Fibroblast of lung (primary cell): ENCODE results near the gene SUSD1.

Experiments
- EZH2 ChIP-seq: IDR thresholded peaks from 2 replicates; pipeline ENCODE4 v1.5.1; 2012; ENCODE audit warnings: low read length, control low read depth, mild to moderate bottlenecking; ENCODE audit errors: missing control alignments
- TF ChIP-seq, protein P1 (sequence below), 2 donors: IDR thresholded peaks in 1 of 2; conservative IDR thresholded peaks in 1 of 2; 1 replicate in 1 of 2; 2 replicates in 1 of 2; pipeline ENCODE4 v1.5.1; 2011 to 2012; ENCODE audit warnings: low read length in 2 of 2, control low read depth in 1 of 2, inconsistent platforms in 1 of 2, low read depth in 1 of 2, mild to moderate bottlenecking in 1 of 2

DNA sequence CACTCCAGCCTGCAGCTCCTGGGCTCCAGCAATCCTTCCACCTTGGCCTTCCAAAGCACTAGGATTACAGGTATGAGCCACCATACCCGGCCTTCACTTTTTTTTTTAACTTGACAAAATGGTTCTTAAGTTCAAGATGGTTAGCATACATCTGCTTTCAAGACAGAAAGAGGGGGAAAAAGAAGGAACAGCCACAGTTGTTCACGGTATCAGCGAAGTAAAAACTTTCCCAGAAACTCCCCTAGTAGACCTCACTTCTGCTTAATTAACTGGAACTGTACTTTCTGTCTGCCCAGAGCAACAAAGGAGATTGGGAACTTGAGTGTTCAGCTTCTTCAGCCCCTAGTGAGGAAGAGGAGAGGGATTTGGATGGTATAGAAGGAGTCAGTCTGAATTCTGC is 161.8 kb downstream of the SUSD1 start:
- no peak for TF ChIP-seq EZH2
- TF ChIP-seq, protein P1, sequence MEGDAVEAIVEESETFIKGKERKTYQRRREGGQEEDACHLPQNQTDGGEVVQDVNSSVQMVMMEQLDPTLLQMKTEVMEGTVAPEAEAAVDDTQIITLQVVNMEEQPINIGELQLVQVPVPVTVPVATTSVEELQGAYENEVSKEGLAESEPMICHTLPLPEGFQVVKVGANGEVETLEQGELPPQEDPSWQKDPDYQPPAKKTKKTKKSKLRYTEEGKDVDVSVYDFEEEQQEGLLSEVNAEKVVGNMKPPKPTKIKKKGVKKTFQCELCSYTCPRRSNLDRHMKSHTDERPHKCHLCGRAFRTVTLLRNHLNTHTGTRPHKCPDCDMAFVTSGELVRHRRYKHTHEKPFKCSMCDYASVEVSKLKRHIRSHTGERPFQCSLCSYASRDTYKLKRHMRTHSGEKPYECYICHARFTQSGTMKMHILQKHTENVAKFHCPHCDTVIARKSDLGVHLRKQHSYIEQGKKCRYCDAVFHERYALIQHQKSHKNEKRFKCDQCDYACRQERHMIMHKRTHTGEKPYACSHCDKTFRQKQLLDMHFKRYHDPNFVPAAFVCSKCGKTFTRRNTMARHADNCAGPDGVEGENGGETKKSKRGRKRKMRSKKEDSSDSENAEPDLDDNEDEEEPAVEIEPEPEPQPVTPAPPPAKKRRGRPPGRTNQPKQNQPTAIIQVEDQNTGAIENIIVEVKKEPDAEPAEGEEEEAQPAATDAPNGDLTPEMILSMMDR (conservative IDR thresholded peaks at IDR 0.05 in 1 of 2, IDR thresholded peaks at IDR 0.05 in 1 of 2; ENCODE audit: low read depth in 1 of 2, low read length in 2 of 2) = no peak
